ENCODE data around the gene KIAA1958. TPM values are rescaled to one million over a fixed set of nuclear protein-coding genes. Genes with fewer than 3 reads are reported as not detected.

KIAA1958 gene
- total RNA-seq, 2 donors from 2014 or later: 7.0 to 42.8 TPM

GRCh38 chr9:112443200-112443599 is 43.4 kb upstream of the KIAA1958 start:
- Histone ChIP-seq H3K4me3 (no peak overlapping the region), H3K4me1 (replicated peaks) (no peaks in the 10 kb centered on the region), H3K27ac (no peak overlapping the region), H3K27me3 (replicated peaks; ENCODE audit: insufficient read depth) (no peaks in the 10 kb centered on the region), H3K36me3 (no peaks in the 10 kb centered on the region), H3K9me3 (no peaks in the 10 kb centered on the region)
- TF ChIP-seq CTCF (IDR thresholded peaks at IDR 0.05) (peak in 3 of 4 experiments; percentile 21 to 47 (median 46)), POLR2AphosphoS5 (IDR thresholded peaks at IDR 0.05) (no peak)
- intact Hi-C loops (cut with DNase I): loop anchor here (5.0 to 10.0 kb wide), 2 partner anchors 61 to 262 kb away; partner anchors contain the start of gene HSDL2
- no peak for DNase-seq (ENCODE audit: low spot score)

- TF ChIP-seq POLR2AphosphoS5 (IDR thresholded peaks at IDR 0.05): no peak
- no peak for TF ChIP-seq CTCF (IDR thresholded peaks at IDR 0.05)
- no peak for TF ChIP-seq POLR2A (IDR thresholded peaks at IDR 0.05)
- Histone ChIP-seq H3K9me3 (no peaks in the 10 kb centered on the region), H3K4me3 (no peak overlapping the region), H3K36me3 (no peaks in the 10 kb centered on the region), H3K27me3 (replicated peaks; ENCODE audit: insufficient read depth) (no peaks in the 10 kb centered on the region), H3K27ac (no peak overlapping the region), H3K4me1 (replicated peaks) (no peaks in the 10 kb centered on the region)
- WGBS: 97% methylated on average over 1 of the region's 1 CpG
- DNase-seq (ENCODE audit: low spot score): no peak
- intact Hi-C loops (cut with DNase I): loop anchor here (5.0 to 10.0 kb wide), 2 partner anchors 61 to 261 kb away; partner anchors contain the start of gene HSDL2
Observed at GRCh38 chr9:112443636-112444035, 43.0 kb upstream of the KIAA1958 start.

GRCh38 chr9:112445196-112445595 is 41.4 kb upstream of the KIAA1958 start:
- intact Hi-C loops (cut with DNase I): loop anchor here (10.0 kb wide), 1 partner anchor 260 kb away; no protein-coding TSS in a partner anchor
- Histone ChIP-seq H3K27me3 (replicated peaks; ENCODE audit: insufficient read depth) (no peaks in the 10 kb centered on the region), H3K4me3 (no peak overlapping the region), H3K27ac (no peak overlapping the region), H3K9me3 (no peaks in the 10 kb centered on the region), H3K4me1 (replicated peaks) (no peaks in the 10 kb centered on the region), H3K36me3 (no peaks in the 10 kb centered on the region)
- no peak for DNase-seq (ENCODE audit: low spot score)
- 95% methylated on average over 1 of the region's 1 CpG for WGBS
- TF ChIP-seq CTCF (IDR thresholded peaks at IDR 0.05): no peak
- TF ChIP-seq POLR2AphosphoS5 (IDR thresholded peaks at IDR 0.05): no peak
- TF ChIP-seq POLR2A (IDR thresholded peaks at IDR 0.05): no peak

- Histone ChIP-seq H3K4me1 (replicated peaks) (no peaks in the 10 kb centered on the region), H3K36me3 (no peaks in the 10 kb centered on the region), H3K27ac (no peak overlapping the region), H3K4me3 (no peak overlapping the region), H3K9me3 (no peaks in the 10 kb centered on the region), H3K27me3 (replicated peaks; ENCODE audit: insufficient read depth) (no peaks in the 10 kb centered on the region)
- 93% methylated on average over 2 of the region's 2 CpGs for WGBS
- intact Hi-C loops (cut with DNase I): loop anchor here (10.0 kb wide), 1 partner anchor 259 kb away; no protein-coding TSS in a partner anchor
- TF ChIP-seq POLR2AphosphoS5 (IDR thresholded peaks at IDR 0.05) (no peak), POLR2A (IDR thresholded peaks at IDR 0.05) (no peak), CTCF (IDR thresholded peaks at IDR 0.05) (no peak)
- DNase-seq (ENCODE audit: low spot score): no peak
Observed at GRCh38 chr9:112446080-112446479, 40.5 kb upstream of the KIAA1958 start.

GRCh38 chr9:112446526-112446925 is 40.1 kb upstream of the KIAA1958 start:
- intact Hi-C loops (cut with DNase I): loop anchor here (10.0 kb wide), 1 partner anchor 258 kb away; no protein-coding TSS in a partner anchor
- 69% methylated on average over 2 of the region's 2 CpGs for WGBS
- H3K4me1 ChIP-seq (replicated peaks): no peaks in the 10 kb centered on the region
- no peak for DNase-seq (ENCODE audit: low spot score)
- no peak overlapping the region for H3K4me3 ChIP-seq
- H3K9me3 ChIP-seq: no peaks in the 10 kb centered on the region
- H3K27me3 ChIP-seq (replicated peaks; ENCODE audit: insufficient read depth): no peaks in the 10 kb centered on the region
- TF ChIP-seq POLR2AphosphoS5 (IDR thresholded peaks at IDR 0.05): no peak
- TF ChIP-seq POLR2A (IDR thresholded peaks at IDR 0.05): no peak
- TF ChIP-seq CTCF (IDR thresholded peaks at IDR 0.05): no peak
- no peaks in the 10 kb centered on the region for H3K36me3 ChIP-seq
- no peak overlapping the region for H3K27ac ChIP-seq
